Stimulated activated CD8-positive, alpha-beta memory T cell treated with anti-CD3 and anti-CD28 coated beads, Interleukin-7, amount 100 ng/mL, for 4 hours (primary cell): Measurements from ENCODE around the gene GNG7.
"Not testable (repeated sequence)": the region's sequence is repeated elsewhere in the genome, so short reads cannot be mapped to it uniquely, and the experiment has no call there.

Experiments
- DNase-seq, 2 donors: peaks; one replicate each; pipeline ENCODE4 v3.0.0-alpha.2; 2020; ENCODE audit warnings: low read depth in 2 of 2

Gene GNG7

GRCh38 chr19:2575734-2576481 is 126.6 kb downstream of the GNG7 start:
- no peak for DNase-seq

GRCh38 chr19:2574971-2575630 is 127.4 kb downstream of the GNG7 start:
- no peak for DNase-seq

- DNase-seq: no peak
Measured at GRCh38 chr19:2574478-2574931, 128.0 kb downstream of the GNG7 start.

GRCh38 chr19:2573916-2574315 is 128.6 kb downstream of the GNG7 start:
- no peak for DNase-seq

- DNase-seq: not testable (repeated sequence)
Measured at GRCh38 chr19:2572152-2572551, 130.3 kb downstream of the GNG7 start.

GRCh38 chr19:2569596-2570465 is 132.7 kb downstream of the GNG7 start:
- no peak for DNase-seq

GRCh38 chr19:2567996-2568395 is 134.5 kb downstream of the GNG7 start:
- DNase-seq: no peak

GRCh38 chr19:2567580-2567979 is 134.9 kb downstream of the GNG7 start:
- no peak for DNase-seq

- DNase-seq: not testable (repeated sequence)
Measured at GRCh38 chr19:2563546-2563945, 138.9 kb downstream of the GNG7 start.

GRCh38 chr19:2561895-2562294 is 140.6 kb downstream of the GNG7 start:
- peak; percentile 82 to 85 for DNase-seq

GRCh38 chr19:2561221-2561620 is 141.3 kb downstream of the GNG7 start:
- DNase-seq: no peak

GRCh38 chr19:2560369-2560768 is 142.1 kb downstream of the GNG7 start:
- no peak for DNase-seq

- DNase-seq: no peak
Measured at GRCh38 chr19:2558543-2558942, 144.0 kb downstream of the GNG7 start.

GRCh38 chr19:2558131-2558530 is 144.4 kb downstream of the GNG7 start:
- not testable (repeated sequence) for DNase-seq

GRCh38 chr19:2557093-2557440 is 145.4 kb downstream of the GNG7 start:
- DNase-seq: no peak

- no peak for DNase-seq
Measured at GRCh38 chr19:2556221-2557092, 146.0 kb downstream of the GNG7 start.

GRCh38 chr19:2555422-2556220 is 146.9 kb downstream of the GNG7 start:
- DNase-seq: no peak

- DNase-seq: no peak
Measured at GRCh38 chr19:2554856-2555255, 147.6 kb downstream of the GNG7 start.

GRCh38 chr19:2553510-2553909 is 149.0 kb downstream of the GNG7 start:
- DNase-seq: no peak

- DNase-seq: peak in 1 of 2 donors; percentile 45
Measured at GRCh38 chr19:2552859-2553258, 149.6 kb downstream of the GNG7 start.

GRCh38 chr19:2551864-2552185 is 150.7 kb downstream of the GNG7 start:
- no peak for DNase-seq
